ENCODE data around the gene HBG2. TPM values are rescaled to one million over a fixed set of nuclear protein-coding genes. Genes with fewer than 3 reads are reported as not detected.

HBG2 gene
- total and polyA plus RNA-seq, 9 of the 15 experiments (the other 6 are each of a cell fraction or from before 2014, with no cell fraction given) = 1,626 to 58,619 (median 10,515) TPM

DNA sequence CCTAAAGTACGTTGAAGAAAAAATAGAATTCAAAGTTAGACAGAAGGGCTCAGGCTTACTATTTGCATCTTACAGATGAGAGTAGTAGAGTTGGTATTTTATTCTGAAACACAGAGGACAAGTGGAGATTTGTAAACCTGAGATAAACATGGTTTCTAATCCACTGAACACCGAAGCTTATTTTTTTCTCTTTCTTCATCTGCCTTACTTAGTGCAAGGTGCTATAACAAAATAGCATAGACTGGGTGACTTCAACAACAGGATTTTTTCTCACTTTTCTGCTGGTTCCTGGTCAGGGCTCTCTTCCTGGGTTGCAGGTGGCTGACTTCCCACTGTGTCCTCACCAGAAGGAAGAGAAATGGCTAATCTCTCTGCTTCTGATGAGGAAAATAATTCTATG lies 2.8 kb downstream of the HBG2 start:
- DNase-seq (ENCODE audit: extremely low read depth in 1 of 4, low spot score in 3 of 4) (peak in 1 of 4 experiments; percentile 57), ATAC-seq (no peak), FAIRE-seq (no peak)
- POLR2A ChIA-PET = interaction anchor here (0.6 to 6.9 kb wide), 8 partner anchors 10 to 1569 kb away, joined by 3 to 30 read pairs (median 4); partner anchors contain the start of gene HBE1
- peaks cover 4% of the 10 kb centered on the region; the same call in 1 of the 2 replicates for H4K20me1 ChIP-seq (replicated peaks; ENCODE audit: control insufficient read depth, insufficient read depth, low read length)
- H3K4me1 ChIP-seq (replicated peaks in 1 of 2; ENCODE audit: control insufficient read depth in 2 of 2, insufficient read depth in 2 of 2, low read length in 2 of 2) = peaks cover 7 to 14% of the 10 kb centered on the region in 2 experiments
- CTCF ChIA-PET (ENCODE audit: low intra/inter-chr PET ratio) = no interaction called here
- peaks cover 85% of the 10 kb centered on the region for H3K79me2 ChIP-seq (ENCODE audit: control insufficient read depth, insufficient read depth, low read length)
- intact Hi-C loops (cut with micrococcal nuclease) = loop anchor here (2.0 kb wide), 2 partner anchors 37 to 47 kb away; no protein-coding TSS in a partner anchor
- peak overlapping the region; percentile 73 for H3K27ac ChIP-seq (ENCODE audit: extremely low read depth, low read depth, low read length)
- peak overlapping the region; percentile 58 for H3K4me3 ChIP-seq
- no peak overlapping the region for H2AFZ ChIP-seq (ENCODE audit: low read depth, low read length)
- in situ Hi-C loops (cut with MboI) = no loop called here
- BruUV-seq (replicated peaks) = no TSS peak
- peak overlapping the region; percentile 94 for H3K4me2 ChIP-seq (ENCODE audit: insufficient read depth, low read length)
- no peaks in the 10 kb centered on the region for H3K27me3 ChIP-seq (ENCODE audit: control insufficient read depth in 2 of 2, insufficient read depth in 2 of 2, low read length in 2 of 2)
- H3K9ac ChIP-seq (ENCODE audit: insufficient read depth in 1 of 2, low read depth in 2 of 2, low read length in 2 of 2) = peak overlapping the region; percentile 59 to 70; a peak in 3 of 4 replicates
- 3% methylated on average over 2 of the region's 2 CpGs for WGBS (ENCODE audit: insufficient coverage, low coverage, missing lambda C conversion rate)
- H3K9me1 ChIP-seq (ENCODE audit: control insufficient read depth, insufficient read depth, low read length) = no peaks in the 10 kb centered on the region
- no peaks in the 10 kb centered on the region for H3K9me3 ChIP-seq (replicated peaks; ENCODE audit: control insufficient read depth, insufficient read depth, low read depth, low read length)
- peaks cover 33% of the 10 kb centered on the region for H3K36me3 ChIP-seq (ENCODE audit: control insufficient read depth, insufficient read depth, low read length)
- TF ChIP-seq ZNF324 (CRISPR knock-in tag; IDR thresholded peaks at IDR 0.05) (peak; percentile 61; the same call in 1 of the 2 replicates), RBBP5 (IDR thresholded peaks at IDR 0.05; ENCODE audit: borderline replicate concordance, insufficient read depth, low read length, poor library complexity, severe bottlenecking) (peak; percentile 17), SUPT5H (IDR thresholded peaks at IDR 0.05) (peak; percentile 40; the same call in 1 of the 2 replicates), CAMTA2 (CRISPR knock-in tag; conservative IDR thresholded peaks at IDR 0.05) (peak; percentile 72), EZH2 (IDR thresholded peaks at IDR 0.05; ENCODE audit: borderline replicate concordance, low read depth, low read length) (no peak), ELF4 (CRISPR knock-in tag; IDR thresholded peaks at IDR 0.05) (0 out of 2 replicates have a peak, but pooled peaks have one; percentile 27)
- TF ChIP-seq, protein P1, sequence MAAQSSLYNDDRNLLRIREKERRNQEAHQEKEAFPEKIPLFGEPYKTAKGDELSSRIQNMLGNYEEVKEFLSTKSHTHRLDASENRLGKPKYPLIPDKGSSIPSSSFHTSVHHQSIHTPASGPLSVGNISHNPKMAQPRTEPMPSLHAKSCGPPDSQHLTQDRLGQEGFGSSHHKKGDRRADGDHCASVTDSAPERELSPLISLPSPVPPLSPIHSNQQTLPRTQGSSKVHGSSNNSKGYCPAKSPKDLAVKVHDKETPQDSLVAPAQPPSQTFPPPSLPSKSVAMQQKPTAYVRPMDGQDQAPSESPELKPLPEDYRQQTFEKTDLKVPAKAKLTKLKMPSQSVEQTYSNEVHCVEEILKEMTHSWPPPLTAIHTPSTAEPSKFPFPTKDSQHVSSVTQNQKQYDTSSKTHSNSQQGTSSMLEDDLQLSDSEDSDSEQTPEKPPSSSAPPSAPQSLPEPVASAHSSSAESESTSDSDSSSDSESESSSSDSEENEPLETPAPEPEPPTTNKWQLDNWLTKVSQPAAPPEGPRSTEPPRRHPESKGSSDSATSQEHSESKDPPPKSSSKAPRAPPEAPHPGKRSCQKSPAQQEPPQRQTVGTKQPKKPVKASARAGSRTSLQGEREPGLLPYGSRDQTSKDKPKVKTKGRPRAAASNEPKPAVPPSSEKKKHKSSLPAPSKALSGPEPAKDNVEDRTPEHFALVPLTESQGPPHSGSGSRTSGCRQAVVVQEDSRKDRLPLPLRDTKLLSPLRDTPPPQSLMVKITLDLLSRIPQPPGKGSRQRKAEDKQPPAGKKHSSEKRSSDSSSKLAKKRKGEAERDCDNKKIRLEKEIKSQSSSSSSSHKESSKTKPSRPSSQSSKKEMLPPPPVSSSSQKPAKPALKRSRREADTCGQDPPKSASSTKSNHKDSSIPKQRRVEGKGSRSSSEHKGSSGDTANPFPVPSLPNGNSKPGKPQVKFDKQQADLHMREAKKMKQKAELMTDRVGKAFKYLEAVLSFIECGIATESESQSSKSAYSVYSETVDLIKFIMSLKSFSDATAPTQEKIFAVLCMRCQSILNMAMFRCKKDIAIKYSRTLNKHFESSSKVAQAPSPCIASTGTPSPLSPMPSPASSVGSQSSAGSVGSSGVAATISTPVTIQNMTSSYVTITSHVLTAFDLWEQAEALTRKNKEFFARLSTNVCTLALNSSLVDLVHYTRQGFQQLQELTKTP (IDR thresholded peaks at IDR 0.05; ENCODE audit: low read depth in 1 of 2, partially characterized antibody in 2 of 2) = peak in 1 of 2 experiments; percentile 13
- TF ChIP-seq, protein P2, sequence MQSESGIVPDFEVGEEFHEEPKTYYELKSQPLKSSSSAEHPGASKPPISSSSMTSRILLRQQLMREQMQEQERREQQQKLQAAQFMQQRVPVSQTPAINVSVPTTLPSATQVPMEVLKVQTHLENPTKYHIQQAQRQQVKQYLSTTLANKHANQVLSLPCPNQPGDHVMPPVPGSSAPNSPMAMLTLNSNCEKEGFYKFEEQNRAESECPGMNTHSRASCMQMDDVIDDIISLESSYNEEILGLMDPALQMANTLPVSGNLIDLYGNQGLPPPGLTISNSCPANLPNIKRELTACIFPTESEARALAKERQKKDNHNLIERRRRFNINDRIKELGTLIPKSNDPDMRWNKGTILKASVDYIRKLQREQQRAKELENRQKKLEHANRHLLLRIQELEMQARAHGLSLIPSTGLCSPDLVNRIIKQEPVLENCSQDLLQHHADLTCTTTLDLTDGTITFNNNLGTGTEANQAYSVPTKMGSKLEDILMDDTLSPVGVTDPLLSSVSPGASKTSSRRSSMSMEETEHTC (IDR thresholded peaks at IDR 0.05) = no peak
- TF ChIP-seq, protein P3, sequence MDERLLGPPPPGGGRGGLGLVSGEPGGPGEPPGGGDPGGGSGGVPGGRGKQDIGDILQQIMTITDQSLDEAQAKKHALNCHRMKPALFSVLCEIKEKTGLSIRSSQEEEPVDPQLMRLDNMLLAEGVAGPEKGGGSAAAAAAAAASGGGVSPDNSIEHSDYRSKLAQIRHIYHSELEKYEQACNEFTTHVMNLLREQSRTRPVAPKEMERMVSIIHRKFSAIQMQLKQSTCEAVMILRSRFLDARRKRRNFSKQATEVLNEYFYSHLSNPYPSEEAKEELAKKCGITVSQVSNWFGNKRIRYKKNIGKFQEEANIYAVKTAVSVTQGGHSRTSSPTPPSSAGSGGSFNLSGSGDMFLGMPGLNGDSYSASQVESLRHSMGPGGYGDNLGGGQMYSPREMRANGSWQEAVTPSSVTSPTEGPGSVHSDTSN (CRISPR knock-in tag; IDR thresholded peaks at IDR 0.05; ENCODE audit: low read depth) = no peak
- TF ChIP-seq, protein P3 (tag; conservative IDR thresholded peaks at IDR 0.05; ENCODE audit: low read depth) = no peak
- TF ChIP-seq, protein P4, sequence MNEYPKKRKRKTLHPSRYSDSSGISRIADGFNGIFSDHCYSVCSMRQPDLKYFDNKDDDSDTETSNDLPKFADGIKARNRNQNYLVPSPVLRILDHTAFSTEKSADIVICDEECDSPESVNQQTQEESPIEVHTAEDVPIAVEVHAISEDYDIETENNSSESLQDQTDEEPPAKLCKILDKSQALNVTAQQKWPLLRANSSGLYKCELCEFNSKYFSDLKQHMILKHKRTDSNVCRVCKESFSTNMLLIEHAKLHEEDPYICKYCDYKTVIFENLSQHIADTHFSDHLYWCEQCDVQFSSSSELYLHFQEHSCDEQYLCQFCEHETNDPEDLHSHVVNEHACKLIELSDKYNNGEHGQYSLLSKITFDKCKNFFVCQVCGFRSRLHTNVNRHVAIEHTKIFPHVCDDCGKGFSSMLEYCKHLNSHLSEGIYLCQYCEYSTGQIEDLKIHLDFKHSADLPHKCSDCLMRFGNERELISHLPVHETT (CRISPR knock-in tag; conservative IDR thresholded peaks at IDR 0.05 in 1 of 2, IDR thresholded peaks at IDR 0.05 in 1 of 2) = 0 out of 4 replicates have a peak, but pooled peaks of 1 of the 2 experiments have one; percentile 21
